Heart left ventricle (tissue), 16 donors: ENCODE measurements around the gene FLNB. TPM values are rescaled to one million over a fixed set of nuclear protein-coding genes. Genes with fewer than 3 reads are reported as not detected.

Experiments
- ATAC-seq, 4 donors: fragments of 200-7000 bp; cut with Tn5 transposase; one replicate each; pipeline ENCODE4 v1.9.1; 2020 to 2022; ENCODE audit warnings: moderate library complexity in 4 of 4, mild to moderate bottlenecking in 3 of 4, moderate number of reproducible peaks in 1 of 4
- DNase-seq, 5 donors: peaks; one replicate each; pipeline ENCODE4 v3.0.0-alpha.2; 2020
- H3K27ac ChIP-seq, 12 donors: fragments of 200-600 bp; sonication (generic) in 4 of 12; one replicate each; pipeline versions ENCODE4 v1.5.0 to v1.8.0; 2016 to 2022; ENCODE audit warnings: mild to moderate bottlenecking in 2 of 12
- H3K27me3 ChIP-seq, 9 donors: fragments of 200-600 bp; sonication (generic) in 2 of 9; one replicate each; pipeline versions ENCODE4 v1.5.1 to v1.8.0; 2016 to 2022; ENCODE audit warnings: mild to moderate bottlenecking in 3 of 9
- H3K36me3 ChIP-seq, 9 donors: fragments of 200-600 bp; sonication (generic) in 2 of 9; one replicate each; pipeline versions ENCODE4 v1.5.0 to v1.8.0; 2018 to 2022; ENCODE audit warnings: mild to moderate bottlenecking in 2 of 9
- H3K4me1 ChIP-seq, 12 donors: fragments of 200-600 bp; sonication (generic) in 4 of 12; one replicate each; pipeline versions ENCODE4 v1.5.0 to v1.8.0; 2016 to 2022; ENCODE audit warnings: mild to moderate bottlenecking in 3 of 12
- H3K4me3 ChIP-seq, 12 donors: fragments of 200-600 bp; sonication (generic) in 4 of 12; one replicate each; pipeline versions ENCODE4 v1.5.0 to v1.8.0; 2017 to 2022; ENCODE audit warnings: mild to moderate bottlenecking in 9 of 12, moderate library complexity in 4 of 12
- H3K9me3 ChIP-seq, 12 donors: fragments of 200-600 bp; sonication (generic) in 4 of 12; one replicate each; pipeline versions ENCODE4 v1.5.0 to v1.8.0; 2016 to 2022; ENCODE audit warnings: mild to moderate bottlenecking in 1 of 12
- CTCF ChIP-seq, 12 donors: fragments of 200-600 bp; sonication (generic) in 4 of 12; IDR thresholded peaks; one replicate each; pipeline versions ENCODE4 v1.5.0 to v1.8.0; 2018 to 2022; ENCODE audit warnings: antibody characterized with exemption in 12 of 12, mild to moderate bottlenecking in 5 of 12
- POLR2A ChIP-seq, 2 donors: fragments of 450-650 bp; IDR thresholded peaks; one replicate each; pipeline ENCODE4 v1.6.1; 2017; ENCODE audit warnings: antibody characterized with exemption in 2 of 2, mild to moderate bottlenecking in 2 of 2, moderate library complexity in 2 of 2
- WGBS, 4 donors: extraction: QIAGEN DNeasy Blood & Tissue Kit in 2 of 4; methylation state at CpG; one replicate each; pipeline versions ENCODE4 v1.1.5 to v1.1.7; 2013 to 2018; 5-methylcytosine and 5-hydroxymethylcytosine counted together
- intact Hi-C, 10 donors: fragments of 100-400 bp; cut with DNase I; formaldehyde crosslinking; loops; one replicate each; pipeline versions ENCODE4 v1.11.1 to v1.14.2; 2022
- polyA plus RNA-seq, 2 donors: library from polyadenylated mRNA; stranded (reverse); fragments of 200-250 nt; gene quantifications; one replicate each; pipeline ENCODE4 v1.2.3, GENCODE V29; 2013
- total RNA-seq, 9 donors: library from RNA; depleted of rRNA in 2 of 9; stranded (reverse); fragments of >200 nt in 2 of 9; fragmentation: NEBNext Ultra II Directional in 3 of 9; extraction: Animal tissue kit (Norgen Biotek cat#: 25700) in 3 of 9; gene quantifications; one replicate each; pipeline versions ENCODE4 v1.1.0 to v1.2.4, GENCODE V29; 2016 to 2023
- donor health status: ischemic (EF 13 %, LVEDD 7.1; RV severe dilation, severe dysfunction).
- donor health status: healthy with polysubstance abuse.
- donor health status: DM: no; HTN: yes; CAD: no.
- donor health status: DM: no; HTN: no; CAD: no.
- donor health status: ischemic (EF 25% LVEDD 6.9; RV normal size, moderate dysfunction).
- donor health status: ischemic (EF 25% LVEDD 5.7; RV mildly dilated, moderate dysfunction).
- donor health status: healthy.
- donor health status: DM: yes; HTN: yes; CAD: no.
- donor health status: ischemic (EF 35%, LVEDD 5.7; RV mildly dilated, moderate dysfunction).
- donor health status: nonischemic (EF 11% LVEDD 7.7; RV severe dilation, severe dysfunction).
- donor health status: DM: yes; HTN: yes; CAD: no.
- donor health status: PGD.
- donor health status: ischemic (EF 29% LVEDD 5.4; RV normal size, mild dysfunction).
- donor health status: nonischemic (EF 23%, LVEDD 6.1; RV moderate dilation, normal function).

Gene FLNB
- total and polyA plus RNA-seq, 11 donors, result 30.5 to 75.6 (median 40.6) TPM

- ATAC-seq (peak in 2 of 4 donors; percentile 5 to 21), DNase-seq (no peak)
- 54 to 60% (median 58%) methylated on average over 13 to 16 of the region's 16 CpGs for WGBS, 4 donors
- Histone ChIP-seq H3K27ac (peak overlapping the region; percentile 74 to 93 (median 84)), H3K4me1 (peaks cover 0 to 63% (median 36%) of the 10 kb centered on the region in 12 donors), H3K4me3 (no peak overlapping the region), H3K9me3 (peaks cover 0 to 6% (median 0%) of the 10 kb centered on the region in 12 donors), H3K27me3 (no peaks in the 10 kb centered on the region), H3K36me3 (peaks cover 0 to 59% (median 35%) of the 10 kb centered on the region in 9 donors)
- intact Hi-C loops, result loop anchor here in 4 of 10 donors (5.0 to 10.0 kb wide), 4 partner anchors 48 to 270 kb away; partner anchors contain the start of gene FLNB (in 1 of the 4)
- no peak for TF ChIP-seq CTCF (IDR thresholded peaks at IDR 0.05)
- no peak for TF ChIP-seq POLR2A (IDR thresholded peaks at IDR 0.05)
Measured at GRCh38 chr3:58164906-58165821, 156.9 kb downstream of the FLNB start.

- TF ChIP-seq POLR2A (IDR thresholded peaks at IDR 0.05) (no peak), CTCF (IDR thresholded peaks at IDR 0.05) (peak; percentile 79 to 94 (median 88))
- ATAC-seq (peak; percentile 75 to 82 (median 78)), DNase-seq (peak; percentile 71 to 83 (median 78))
- Histone ChIP-seq H3K36me3 (peaks cover 0 to 57% (median 36%) of the 10 kb centered on the region in 9 donors), H3K9me3 (no peaks in the 10 kb centered on the region), H3K27me3 (no peaks in the 10 kb centered on the region), H3K4me3 (no peak overlapping the region), H3K4me1 (peaks cover 0 to 55% (median 32%) of the 10 kb centered on the region in 12 donors), H3K27ac (peak overlapping the region in 11 of 12 donors; percentile 61 to 93 (median 85))
- intact Hi-C loops, result loop anchor here in 4 of 10 donors (5.0 to 10.0 kb wide), 4 partner anchors 50 to 273 kb away; partner anchors contain the start of gene FLNB (in 1 of the 4)
- WGBS, 4 donors, result 82 to 86% (median 82%) methylated on average over 14 to 16 of the region's 16 CpGs
Measured at GRCh38 chr3:58167431-58168351, 159.5 kb downstream of the FLNB start.

- intact Hi-C loops, result loop anchor here in 4 of 10 donors (5.0 to 10.0 kb wide), 4 partner anchors 51 to 274 kb away; partner anchors contain the start of gene FLNB (in 1 of the 4)
Measured at GRCh38 chr3:58168498-58168897, 160.3 kb downstream of the FLNB start.

More at GRCh38 chr3:58168498-58168897, 160.3 kb downstream of the FLNB start:
- Histone ChIP-seq H3K36me3 (peaks cover 0 to 52% (median 30%) of the 10 kb centered on the region in 9 donors), H3K27me3 (no peaks in the 10 kb centered on the region), H3K27ac (peak overlapping the region in 9 of 12 donors; percentile 61 to 93 (median 85)), H3K4me1 (peaks cover 0 to 51% (median 26%) of the 10 kb centered on the region in 12 donors), H3K9me3 (no peaks in the 10 kb centered on the region), H3K4me3 (no peak overlapping the region)
- TF ChIP-seq POLR2A (IDR thresholded peaks at IDR 0.05), result no peak
- no peak for TF ChIP-seq CTCF (IDR thresholded peaks at IDR 0.05)
- 80 to 96% (median 92%) methylated on average over 7 of the region's 7 CpGs for WGBS, 4 donors
- no peak for ATAC-seq
- no peak for DNase-seq
